ELF-1 (cell line): ENCODE data around the gene RAB44.

Source experiments
- DNase-seq: peaks from one replicate; pipeline ENCODE4 v3.0.0-alpha.2; 2016; ENCODE audit warnings: low read depth, low spot score

The RAB44 gene

GRCh38 chr6:36752187-36752885 is 54.7 kb downstream of the RAB44 start:
- no peak for DNase-seq

- no peak for DNase-seq
Observed at GRCh38 chr6:36752886-36753506, 55.4 kb downstream of the RAB44 start.

GRCh38 chr6:36753671-36754405 is 56.2 kb downstream of the RAB44 start:
- no peak for DNase-seq

GRCh38 chr6:36754582-36755434 is 57.2 kb downstream of the RAB44 start:
- no peak for DNase-seq

GRCh38 chr6:36755435-36756348 is 58.1 kb downstream of the RAB44 start:
- no peak for DNase-seq

- no peak for DNase-seq
Observed at GRCh38 chr6:36756786-36757185, 59.2 kb downstream of the RAB44 start.

GRCh38 chr6:36757206-36757605 is 59.6 kb downstream of the RAB44 start:
- no peak for DNase-seq

- DNase-seq = no peak
Observed at GRCh38 chr6:36757943-36758508, 60.4 kb downstream of the RAB44 start.

GRCh38 chr6:36758516-36759147 is 61.0 kb downstream of the RAB44 start:
- DNase-seq = no peak

GRCh38 chr6:36759148-36759759 is 61.6 kb downstream of the RAB44 start:
- peak; percentile 87 for DNase-seq

- DNase-seq = no peak
Observed at GRCh38 chr6:36760685-36761435, 63.2 kb downstream of the RAB44 start.

GRCh38 chr6:36762123-36762522 is 64.5 kb downstream of the RAB44 start:
- DNase-seq = no peak

GRCh38 chr6:36765190-36765589 is 67.6 kb downstream of the RAB44 start:
- DNase-seq = no peak

- peak; percentile 81 for DNase-seq
Observed at GRCh38 chr6:36765594-36766398, 68.2 kb downstream of the RAB44 start.

GRCh38 chr6:36766399-36766945 is 68.8 kb downstream of the RAB44 start:
- no peak for DNase-seq

- DNase-seq = peak; percentile 55
Observed at GRCh38 chr6:36769183-36769675, 71.6 kb downstream of the RAB44 start.
